ENCODE data around the gene ABCC12.
A peak's percentile ranks its signal among the peaks of the same experiment; 100 is the strongest.

Gene ABCC12

DNA sequence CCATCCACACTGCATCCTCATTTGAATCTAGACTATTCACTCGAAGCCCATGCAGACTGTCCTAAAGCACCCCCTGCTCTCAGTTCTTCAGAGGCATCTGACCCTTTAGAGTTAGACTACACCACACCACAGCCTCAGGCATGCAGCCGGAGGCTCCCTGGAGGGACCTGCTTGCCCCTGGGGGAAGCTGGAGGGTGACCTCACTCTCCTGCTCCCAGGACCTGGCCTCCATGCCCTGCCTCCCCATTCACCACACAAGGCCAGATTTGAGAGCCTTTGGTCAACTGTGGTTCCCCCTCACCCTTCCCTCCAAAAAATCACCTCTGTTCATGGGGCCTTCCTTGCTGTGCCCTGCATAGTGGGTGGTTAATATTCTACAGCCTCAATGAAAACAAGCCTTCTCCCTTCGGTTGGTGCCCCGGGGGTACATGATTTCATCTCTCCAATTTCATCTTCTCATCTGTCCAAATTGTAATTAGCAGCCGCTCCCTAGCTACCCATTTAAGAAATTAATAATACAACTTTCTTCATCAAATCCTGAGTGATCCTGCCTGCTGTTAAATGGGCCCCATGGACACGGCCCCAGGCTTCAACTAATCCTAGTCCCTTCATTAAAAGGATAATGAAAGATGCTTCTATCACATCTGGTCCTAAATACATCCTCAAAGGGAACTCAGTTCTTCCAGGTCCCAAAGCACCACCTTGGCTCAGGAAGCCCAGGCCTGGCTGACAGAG, 24.4 kb downstream of the ABCC12 start:
- no peak for DNase-seq (ENCODE audit: low spot score)

GRCh38 chr16:48129926-48130325, 25.9 kb downstream of the ABCC12 start:
- DNase-seq (ENCODE audit: low spot score), result no peak

DNA sequence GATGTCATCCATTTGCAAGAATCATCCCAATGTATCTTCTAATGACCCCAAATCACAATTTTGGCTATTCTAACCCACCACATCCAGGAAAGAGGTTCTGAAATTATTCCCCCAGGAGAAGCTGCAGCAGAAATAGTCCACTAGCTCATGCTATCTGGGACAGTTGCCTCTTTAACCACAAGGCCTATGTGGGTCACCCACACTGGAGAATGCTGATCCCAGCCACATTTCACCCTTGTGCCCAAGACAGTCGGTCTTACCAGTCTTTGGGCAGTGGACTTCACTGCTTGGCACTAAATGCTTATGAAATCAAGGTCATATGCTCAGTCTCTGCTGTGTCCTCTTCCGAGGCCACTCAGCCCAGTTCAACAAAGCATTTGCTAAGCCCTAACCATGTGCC, 27.0 kb downstream of the ABCC12 start:
- no peak for DNase-seq (ENCODE audit: low spot score)

GRCh38 chr16:48126801-48127644, 28.8 kb downstream of the ABCC12 start:
- DNase-seq (ENCODE audit: low spot score), result no peak

- no peak for DNase-seq (ENCODE audit: low spot score)
Measured at GRCh38 chr16:48125888-48126287, 29.9 kb downstream of the ABCC12 start.

GRCh38 chr16:48124266-48124665, 31.5 kb downstream of the ABCC12 start:
- no peak for DNase-seq (ENCODE audit: low spot score)

DNA sequence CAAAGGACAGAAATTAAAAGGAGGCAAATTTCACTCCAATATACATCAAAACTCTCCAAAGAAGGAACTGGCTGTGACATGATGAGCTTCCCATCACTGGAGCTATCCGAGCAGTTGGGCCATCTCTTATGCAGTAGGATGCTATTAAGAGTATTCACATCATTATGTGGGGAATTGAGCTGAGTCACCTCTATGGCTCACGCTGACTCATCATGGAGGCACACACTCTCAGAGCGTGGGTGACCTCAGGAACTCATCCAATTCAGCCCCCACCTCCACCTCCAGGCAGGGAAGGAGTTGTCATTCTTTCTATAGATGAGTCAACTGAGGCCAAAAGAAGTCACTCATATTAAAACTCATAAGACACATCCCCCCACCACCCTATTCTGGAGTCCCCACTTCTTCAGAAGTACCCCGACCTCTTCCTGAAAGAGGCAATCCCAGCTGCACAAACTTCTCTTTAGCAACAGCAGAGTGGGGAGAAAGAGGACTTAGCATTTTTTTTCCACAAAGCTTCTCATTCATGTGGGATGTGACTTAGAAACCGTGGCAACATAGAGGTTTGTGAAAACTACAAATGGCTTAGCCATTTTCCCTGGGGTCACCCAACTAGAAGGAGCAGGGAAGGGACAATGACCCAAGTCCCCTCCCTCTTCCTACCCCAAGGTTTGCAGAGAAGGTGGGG, 32.5 kb downstream of the ABCC12 start:
- no peak for DNase-seq (ENCODE audit: low spot score)

DNA sequence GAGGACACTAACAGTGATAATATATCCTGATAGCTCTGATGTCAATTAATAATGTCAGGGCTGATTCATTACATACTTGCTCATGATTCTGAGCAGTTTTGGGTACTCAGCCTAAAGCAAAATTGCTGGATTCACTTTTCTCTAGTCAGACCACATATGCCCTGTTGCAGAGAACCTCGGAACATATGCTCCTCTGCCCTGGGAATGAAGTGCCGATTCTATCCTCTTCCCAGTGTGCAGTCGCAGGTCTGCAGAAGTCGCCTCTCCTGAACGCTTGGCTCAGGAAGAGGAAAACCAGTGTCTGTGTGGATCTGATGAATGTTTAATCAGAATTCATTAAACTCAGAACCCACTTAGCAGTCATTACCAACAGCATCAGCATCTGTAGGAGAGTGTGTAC, 34.5 kb downstream of the ABCC12 start:
- no peak for DNase-seq (ENCODE audit: low spot score)

DNA sequence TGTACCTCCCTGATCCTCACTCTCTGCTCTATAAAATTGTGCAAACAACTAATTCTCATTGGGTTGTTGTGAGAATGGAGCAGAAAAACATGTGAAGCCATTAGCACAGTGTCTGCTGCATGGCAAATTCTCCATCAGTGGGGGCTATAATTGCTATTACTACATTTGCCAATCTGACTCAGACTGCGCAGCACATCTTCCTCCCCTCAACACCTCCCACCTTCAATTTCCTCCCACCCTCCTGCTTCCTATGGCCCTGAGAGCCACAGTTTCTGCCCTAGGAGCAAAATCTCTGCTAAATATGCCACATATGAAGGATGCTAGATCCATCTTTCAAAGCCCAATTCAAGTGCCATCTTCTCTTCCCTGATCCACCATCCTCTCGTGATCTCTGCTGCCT, 37.0 kb downstream of the ABCC12 start:
- DNase-seq (ENCODE audit: low spot score), result no peak

DNA sequence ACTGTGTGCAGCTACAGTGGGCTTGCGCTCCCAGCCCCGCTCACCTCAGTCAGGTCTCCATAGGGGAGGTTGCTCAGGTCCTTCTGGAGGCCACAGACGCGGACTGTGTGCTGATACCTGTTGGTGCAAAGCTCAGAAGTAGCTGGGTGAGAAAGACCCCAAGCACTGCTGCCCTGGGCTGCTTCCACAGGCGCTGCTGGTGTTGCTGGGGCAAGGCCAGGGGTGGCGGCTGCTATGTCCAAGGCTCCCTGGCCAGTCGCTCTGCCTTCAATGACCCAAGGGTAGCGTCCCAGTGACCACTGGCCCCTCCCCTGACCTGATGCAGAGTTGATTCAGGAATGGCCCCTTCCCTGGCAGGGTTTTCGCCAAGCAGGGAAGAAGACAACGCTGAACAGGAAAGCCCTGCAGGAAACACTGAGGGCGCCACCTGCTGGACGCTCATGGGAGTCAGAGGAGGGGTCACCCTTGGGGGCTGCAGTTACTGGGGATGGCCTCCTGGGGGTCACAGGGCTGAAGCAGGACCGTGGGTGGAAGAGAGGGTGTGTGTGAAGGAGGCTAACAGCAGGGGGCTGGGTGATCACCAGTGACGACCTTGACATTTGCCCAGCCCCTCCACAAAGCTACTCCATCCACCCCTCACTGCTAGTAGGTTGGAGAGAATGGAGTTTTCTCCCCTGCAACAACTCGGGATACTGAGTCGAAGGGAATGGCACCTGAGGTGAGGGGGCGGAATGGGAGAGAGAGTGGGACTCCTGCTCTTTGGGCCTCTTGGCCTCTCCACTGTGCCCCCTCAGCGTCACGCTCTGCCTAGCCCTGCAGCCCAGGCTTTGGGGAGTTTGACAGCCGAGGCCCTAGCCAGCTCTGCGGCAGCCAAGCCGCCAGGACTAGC, 38.3 kb downstream of the ABCC12 start:
- DNase-seq (ENCODE audit: low spot score), result peak; percentile 45

GRCh38 chr16:48115299-48115698, 40.5 kb downstream of the ABCC12 start:
- no peak for DNase-seq (ENCODE audit: low spot score)

DNA sequence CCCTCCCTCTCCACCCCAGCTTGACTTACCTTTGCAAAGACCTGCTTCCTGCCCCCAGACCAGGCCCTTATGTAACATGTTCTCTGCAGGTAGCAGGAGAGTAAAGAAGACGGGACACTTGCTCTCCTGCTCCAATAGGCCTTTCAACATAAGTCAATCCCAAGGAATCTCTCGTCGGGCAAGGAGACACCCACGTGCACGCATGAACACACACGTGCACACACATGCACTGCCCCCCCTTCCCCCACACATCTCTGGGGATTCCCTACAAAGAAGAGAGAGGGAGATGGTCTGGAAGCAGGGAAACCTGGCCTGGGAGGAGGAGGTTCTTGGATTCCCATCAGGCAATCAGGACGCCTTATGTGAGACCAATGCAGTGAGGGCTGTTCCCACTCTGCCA, 41.4 kb downstream of the ABCC12 start:
- no peak for DNase-seq (ENCODE audit: low spot score)

DNA sequence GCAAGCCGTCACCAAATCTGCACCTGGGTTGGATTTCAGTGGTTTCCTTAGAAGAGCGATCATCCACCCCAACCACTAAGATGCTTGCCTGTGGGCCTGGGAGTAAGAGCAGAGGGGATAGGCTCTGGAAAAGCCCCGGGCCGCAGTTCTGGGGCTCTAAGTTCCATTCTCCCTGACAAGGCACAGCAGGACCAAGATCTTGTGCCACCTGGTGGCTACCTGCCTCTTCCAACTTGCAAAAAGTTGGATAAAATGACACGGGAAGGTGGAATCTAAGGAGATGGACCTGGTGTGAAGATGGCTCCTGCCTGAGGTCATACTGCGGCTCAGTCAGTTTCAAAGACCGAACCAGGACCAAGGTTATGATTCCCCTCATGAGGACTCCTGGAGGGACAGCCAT, 42.3 kb downstream of the ABCC12 start:
- no peak for DNase-seq (ENCODE audit: low spot score)

GRCh38 chr16:48113001-48113400, 42.8 kb downstream of the ABCC12 start:
- DNase-seq (ENCODE audit: low spot score), result no peak

GRCh38 chr16:48112600-48112999, 43.2 kb downstream of the ABCC12 start:
- no peak for DNase-seq (ENCODE audit: low spot score)

- no peak for DNase-seq (ENCODE audit: low spot score)
Measured at GRCh38 chr16:48110982-48111381, 44.8 kb downstream of the ABCC12 start.

DNA sequence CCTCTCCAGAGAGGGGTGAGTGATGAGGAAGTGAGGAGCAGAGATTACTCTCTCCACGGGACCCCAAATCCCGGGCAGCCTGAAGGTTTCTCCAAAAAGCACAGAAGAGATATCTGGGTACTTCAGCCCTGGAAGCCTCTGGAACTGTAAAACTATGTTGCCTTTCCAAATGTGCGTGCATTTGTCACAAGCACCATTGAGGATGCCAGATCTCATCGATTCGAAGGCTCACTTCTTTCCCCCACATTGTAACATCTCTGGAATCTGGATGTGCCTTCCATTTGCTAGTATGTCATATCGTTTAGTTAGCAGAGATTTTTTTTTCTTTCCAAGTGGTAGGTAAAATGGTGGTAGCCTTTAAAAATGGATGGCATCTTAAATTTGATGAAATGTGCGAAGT, 45.8 kb downstream of the ABCC12 start:
- DNase-seq (ENCODE audit: low spot score), result no peak

GRCh38 chr16:48109475-48109874, 46.3 kb downstream of the ABCC12 start:
- no peak for DNase-seq (ENCODE audit: low spot score)

GRCh38 chr16:48106446-48106845, 49.3 kb downstream of the ABCC12 start:
- no peak for DNase-seq (ENCODE audit: low spot score)
